Neural cell (in vitro differentiated cells): ENCODE results near the gene CNOT4. TPM values are rescaled to one million over a fixed set of nuclear protein-coding genes. Genes with fewer than 3 reads are reported as not detected.

Experiments
- H2AFZ ChIP-seq: fragments of 200-600, 300-800 bp; sonication (generic), shearing (Covaris generic); 2 replicates; pipeline ENCODE4 v1.6.0; 2014; ENCODE audit warnings: low read depth, mild to moderate bottlenecking, antibody characterized with exemption, low read length, moderate library complexity
- H3F3A ChIP-seq: fragments of 200-600 bp; shearing (Covaris generic); 2 replicates; pipeline ENCODE4 v1.6.1; 2016; ENCODE audit warnings: mild to moderate bottlenecking, moderate library complexity, mixed read lengths, antibody characterized with exemption, low read length; ENCODE audit not compliant: insufficient read depth, poor library complexity, severe bottlenecking
- H3K27ac ChIP-seq: fragments of 200-600, 300-800 bp; sonication (generic), shearing (Covaris generic); 2 replicates; pipeline ENCODE4 v1.5.1; 2014; ENCODE audit warnings: mild to moderate bottlenecking, low read length, moderate library complexity
- H3K27me3 ChIP-seq: fragments of 300-800, 200-600 bp; sonication (generic), shearing (Covaris generic); 2 replicates; pipeline ENCODE4 v1.6.0; 2014; ENCODE audit warnings: mild to moderate bottlenecking, low read depth, low read length, moderate library complexity; ENCODE audit not compliant: insufficient read depth
- H3K36me3 ChIP-seq: fragments of 300-800, 200-600 bp; sonication (generic), shearing (Covaris generic); 2 replicates; pipeline ENCODE4 v1.5.1; 2014; ENCODE audit warnings: mild to moderate bottlenecking, antibody characterized with exemption, low read length, moderate library complexity; ENCODE audit not compliant: insufficient read depth
- H3K4me2 ChIP-seq: fragments of 300-800, 200-600 bp; sonication (generic), shearing (Covaris generic); 2 replicates; pipeline ENCODE4 v1.6.0; 2014; ENCODE audit warnings: mild to moderate bottlenecking, low read length
- H3K4me3 ChIP-seq: fragments of 300-800, 200-600 bp; sonication (generic), shearing (Covaris generic); 2 replicates; pipeline ENCODE4 v1.5.1; 2014; ENCODE audit warnings: mild to moderate bottlenecking, low read length, moderate library complexity
- H3K79me2 ChIP-seq: fragments of 200-600 bp; shearing (Covaris generic); replicated peaks from 2 replicates; pipeline ENCODE4 v1.6.0; 2014; ENCODE audit warnings: mild to moderate bottlenecking, low read length, moderate library complexity; ENCODE audit not compliant: insufficient read depth
- H3K9ac ChIP-seq: fragments of 300-800, 200-600 bp; sonication (generic), shearing (Covaris generic); 2 replicates; pipeline ENCODE4 v1.6.1; 2016; ENCODE audit warnings: mild to moderate bottlenecking, low read length, mixed read lengths
- H3K9me2 ChIP-seq: fragments of 200-600 bp; shearing (Covaris generic); 2 replicates; pipeline ENCODE4 v1.6.1; 2016; ENCODE audit warnings: mild to moderate bottlenecking, low read length, mixed read lengths; ENCODE audit not compliant: insufficient read depth
- H3K9me3 ChIP-seq: fragments of 200-600, 300-800 bp; sonication (generic), shearing (Covaris generic); 2 replicates; pipeline ENCODE4 v1.6.1; 2016; ENCODE audit warnings: mild to moderate bottlenecking, mixed run types, low read length, moderate library complexity, mixed read lengths
- H4K20me1 ChIP-seq: fragments of 200-600 bp; shearing (Covaris generic); 2 replicates; pipeline ENCODE4 v1.6.1; 2016; ENCODE audit warnings: mild to moderate bottlenecking, mixed run types; ENCODE audit not compliant: insufficient read depth
- EZH2 ChIP-seq: fragments of 200-600, 300-800 bp; shearing (Covaris generic), sonication (generic); IDR thresholded peaks from 2 replicates; pipeline ENCODE4 v1.6.1; 2014; ENCODE audit warnings: antibody characterized with exemption, low read length, borderline replicate concordance, mild to moderate bottlenecking; ENCODE audit not compliant: insufficient read depth, poor library complexity, severe bottlenecking
- MXI1 ChIP-seq: fragments of 450-650 bp; conservative IDR thresholded peaks from 2 replicates; pipeline ENCODE4 v1.6.1; 2014; ENCODE audit warnings: antibody characterized with exemption, mild to moderate bottlenecking; ENCODE audit not compliant: poor library complexity, severe bottlenecking
- POLR2AphosphoS5 ChIP-seq: IDR thresholded peaks from 2 replicates; pipeline ENCODE4 v1.6.1; 2012
- RAD21 ChIP-seq: fragments of 450-650 bp; conservative IDR thresholded peaks from 2 replicates; pipeline ENCODE4 v1.6.1; 2014; ENCODE audit warnings: antibody characterized with exemption, mild to moderate bottlenecking, moderate library complexity
- SMC3 ChIP-seq: fragments of 450-650 bp; conservative IDR thresholded peaks from 2 replicates; pipeline ENCODE4 v1.6.1; 2014; ENCODE audit warnings: antibody characterized with exemption, mild to moderate bottlenecking, moderate library complexity; ENCODE audit not compliant: poor library complexity
- TAF1 ChIP-seq: IDR thresholded peaks from 2 replicates; pipeline ENCODE4 v1.6.1; 2012; ENCODE audit warnings: low read depth
- polyA plus RNA-seq: library from polyadenylated mRNA; depleted of rRNA; stranded (reverse); fragments of >200 nt; gene quantifications from 2 replicates; pipeline ENCODE4 v1.2.3, GENCODE V29; 2014
- TF ChIP-seq, protein P1 (sequence below): fragments of 450-650 bp; IDR thresholded peaks from 2 replicates; pipeline ENCODE4 v1.5.1; 2014; ENCODE audit warnings: antibody characterized with exemption, mild to moderate bottlenecking, moderate library complexity; ENCODE audit not compliant: poor library complexity, severe bottlenecking
- TF ChIP-seq, protein P2 (sequence below): IDR thresholded peaks from 2 replicates; pipeline ENCODE4 v1.6.1; 2012; ENCODE audit warnings: borderline replicate concordance

Gene CNOT4
- polyA plus RNA-seq, 1 donor from 2014 or later = 6.4 TPM

DNA sequence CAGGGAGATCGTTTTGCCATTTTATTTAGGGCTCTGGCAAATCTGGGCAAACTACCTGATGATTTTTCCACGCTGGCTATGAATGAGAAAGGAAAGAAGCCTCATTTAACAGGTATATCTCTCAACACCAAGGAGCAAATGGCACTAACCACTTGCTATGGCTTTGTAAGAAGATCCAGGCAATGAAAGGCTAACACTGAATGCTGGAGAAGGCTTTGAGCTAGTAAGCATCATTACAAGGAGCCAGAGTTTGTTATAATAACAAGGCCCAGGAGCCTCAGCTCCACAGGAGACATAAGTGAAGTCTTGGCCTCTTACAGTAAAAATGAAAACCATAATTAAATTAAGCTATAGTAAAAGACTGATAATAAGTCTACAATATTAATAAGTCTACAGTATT lies 123.1 kb downstream of the CNOT4 start:
- Histone ChIP-seq H3K36me3 (no peaks in the 10 kb centered on the region), H3K27me3 (no peaks in the 10 kb centered on the region), H3K9ac (no peak overlapping the region), H3K4me3 (no peak overlapping the region), H3K9me2 (no peaks in the 10 kb centered on the region), H3K9me3 (no peaks in the 10 kb centered on the region), H3K27ac (no peak overlapping the region), H3K4me2 (no peak overlapping the region), H4K20me1 (no peaks in the 10 kb centered on the region), H3K79me2 (no peaks in the 10 kb centered on the region), H2AFZ (no peak overlapping the region), H3F3A (no peaks in the 10 kb centered on the region)
- TF ChIP-seq POLR2AphosphoS5 = no peak
- no peak for TF ChIP-seq SMC3
- TF ChIP-seq, protein P1, sequence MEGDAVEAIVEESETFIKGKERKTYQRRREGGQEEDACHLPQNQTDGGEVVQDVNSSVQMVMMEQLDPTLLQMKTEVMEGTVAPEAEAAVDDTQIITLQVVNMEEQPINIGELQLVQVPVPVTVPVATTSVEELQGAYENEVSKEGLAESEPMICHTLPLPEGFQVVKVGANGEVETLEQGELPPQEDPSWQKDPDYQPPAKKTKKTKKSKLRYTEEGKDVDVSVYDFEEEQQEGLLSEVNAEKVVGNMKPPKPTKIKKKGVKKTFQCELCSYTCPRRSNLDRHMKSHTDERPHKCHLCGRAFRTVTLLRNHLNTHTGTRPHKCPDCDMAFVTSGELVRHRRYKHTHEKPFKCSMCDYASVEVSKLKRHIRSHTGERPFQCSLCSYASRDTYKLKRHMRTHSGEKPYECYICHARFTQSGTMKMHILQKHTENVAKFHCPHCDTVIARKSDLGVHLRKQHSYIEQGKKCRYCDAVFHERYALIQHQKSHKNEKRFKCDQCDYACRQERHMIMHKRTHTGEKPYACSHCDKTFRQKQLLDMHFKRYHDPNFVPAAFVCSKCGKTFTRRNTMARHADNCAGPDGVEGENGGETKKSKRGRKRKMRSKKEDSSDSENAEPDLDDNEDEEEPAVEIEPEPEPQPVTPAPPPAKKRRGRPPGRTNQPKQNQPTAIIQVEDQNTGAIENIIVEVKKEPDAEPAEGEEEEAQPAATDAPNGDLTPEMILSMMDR = no peak
- TF ChIP-seq EZH2 = no peak
- TF ChIP-seq RAD21 = no peak
- TF ChIP-seq TAF1 = no peak
- TF ChIP-seq MXI1 = no peak

- H3K9me2 ChIP-seq = no peaks in the 10 kb centered on the region
- no peak overlapping the region for H2AFZ ChIP-seq
- no peaks in the 10 kb centered on the region for H3K9me3 ChIP-seq
- no peak overlapping the region for H3K4me2 ChIP-seq
- H3K27me3 ChIP-seq = no peaks in the 10 kb centered on the region
- no peaks in the 10 kb centered on the region for H4K20me1 ChIP-seq
- H3K36me3 ChIP-seq = no peaks in the 10 kb centered on the region
- TF ChIP-seq, protein P1 = no peak
- TF ChIP-seq SMC3 (no peak), EZH2 (no peak), RAD21 (no peak), TAF1 (no peak), MXI1 (no peak), POLR2AphosphoS5 (no peak)
- no peak overlapping the region for H3K4me3 ChIP-seq
- H3K79me2 ChIP-seq = no peaks in the 10 kb centered on the region
- H3K9ac ChIP-seq = no peak overlapping the region
- H3K27ac ChIP-seq = no peak overlapping the region
- H3F3A ChIP-seq = no peaks in the 10 kb centered on the region
Observed at GRCh38 chr7:135386181-135386580, 123.7 kb downstream of the CNOT4 start.

GRCh38 chr7:135385209-135385608 lies 124.7 kb downstream of the CNOT4 start:
- no peak overlapping the region for H3K4me3 ChIP-seq
- H3F3A ChIP-seq = no peaks in the 10 kb centered on the region
- H3K36me3 ChIP-seq = no peaks in the 10 kb centered on the region
- H4K20me1 ChIP-seq = no peaks in the 10 kb centered on the region
- H3K27me3 ChIP-seq = no peaks in the 10 kb centered on the region
- H3K4me2 ChIP-seq = no peak overlapping the region
- no peak overlapping the region for H3K9ac ChIP-seq
- H3K9me2 ChIP-seq = no peaks in the 10 kb centered on the region
- H3K9me3 ChIP-seq = no peaks in the 10 kb centered on the region
- H3K79me2 ChIP-seq = no peaks in the 10 kb centered on the region
- H3K27ac ChIP-seq = no peak overlapping the region
- TF ChIP-seq, protein P2, sequence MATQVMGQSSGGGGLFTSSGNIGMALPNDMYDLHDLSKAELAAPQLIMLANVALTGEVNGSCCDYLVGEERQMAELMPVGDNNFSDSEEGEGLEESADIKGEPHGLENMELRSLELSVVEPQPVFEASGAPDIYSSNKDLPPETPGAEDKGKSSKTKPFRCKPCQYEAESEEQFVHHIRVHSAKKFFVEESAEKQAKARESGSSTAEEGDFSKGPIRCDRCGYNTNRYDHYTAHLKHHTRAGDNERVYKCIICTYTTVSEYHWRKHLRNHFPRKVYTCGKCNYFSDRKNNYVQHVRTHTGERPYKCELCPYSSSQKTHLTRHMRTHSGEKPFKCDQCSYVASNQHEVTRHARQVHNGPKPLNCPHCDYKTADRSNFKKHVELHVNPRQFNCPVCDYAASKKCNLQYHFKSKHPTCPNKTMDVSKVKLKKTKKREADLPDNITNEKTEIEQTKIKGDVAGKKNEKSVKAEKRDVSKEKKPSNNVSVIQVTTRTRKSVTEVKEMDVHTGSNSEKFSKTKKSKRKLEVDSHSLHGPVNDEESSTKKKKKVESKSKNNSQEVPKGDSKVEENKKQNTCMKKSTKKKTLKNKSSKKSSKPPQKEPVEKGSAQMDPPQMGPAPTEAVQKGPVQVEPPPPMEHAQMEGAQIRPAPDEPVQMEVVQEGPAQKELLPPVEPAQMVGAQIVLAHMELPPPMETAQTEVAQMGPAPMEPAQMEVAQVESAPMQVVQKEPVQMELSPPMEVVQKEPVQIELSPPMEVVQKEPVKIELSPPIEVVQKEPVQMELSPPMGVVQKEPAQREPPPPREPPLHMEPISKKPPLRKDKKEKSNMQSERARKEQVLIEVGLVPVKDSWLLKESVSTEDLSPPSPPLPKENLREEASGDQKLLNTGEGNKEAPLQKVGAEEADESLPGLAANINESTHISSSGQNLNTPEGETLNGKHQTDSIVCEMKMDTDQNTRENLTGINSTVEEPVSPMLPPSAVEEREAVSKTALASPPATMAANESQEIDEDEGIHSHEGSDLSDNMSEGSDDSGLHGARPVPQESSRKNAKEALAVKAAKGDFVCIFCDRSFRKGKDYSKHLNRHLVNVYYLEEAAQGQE = no peak
- no peak overlapping the region for H2AFZ ChIP-seq
